Gastroesophageal sphincter (tissue), 3 donors: ENCODE measurements around the gene PPP2R5C.
A peak's percentile ranks its signal among the peaks of the same experiment; 100 is the strongest.

ENCODE experiments used
- EP300 ChIP-seq: sonication (generic); formaldehyde crosslinking; IDR thresholded peaks from one replicate; pipeline ENCODE4 v1.6.1; 2017; ENCODE audit warnings: antibody characterized with exemption, mild to moderate bottlenecking
- POLR2A ChIP-seq, 2 donors: fragments of 450-650 bp; IDR thresholded peaks; one replicate each; pipeline ENCODE4 v1.6.1; 2017; ENCODE audit warnings: antibody characterized with exemption in 2 of 2, mild to moderate bottlenecking in 2 of 2, moderate library complexity in 1 of 2
- POLR2AphosphoS5 ChIP-seq: sonication (generic); formaldehyde crosslinking; IDR thresholded peaks from one replicate; pipeline ENCODE4 v1.6.1; 2017; ENCODE audit warnings: antibody characterized with exemption
- TF ChIP-seq, protein P1 (sequence below), 4 experiments: fragments of 200-600 bp in 2 of 4; fragments of 450-650 bp in 2 of 4; sonication (generic) in 1 of 4; IDR thresholded peaks; one replicate each; pipeline ENCODE4 v1.5.1; 2017 to 2019; ENCODE audit warnings: antibody characterized with exemption in 4 of 4, mild to moderate bottlenecking in 2 of 4, moderate library complexity in 2 of 4

DNA sequence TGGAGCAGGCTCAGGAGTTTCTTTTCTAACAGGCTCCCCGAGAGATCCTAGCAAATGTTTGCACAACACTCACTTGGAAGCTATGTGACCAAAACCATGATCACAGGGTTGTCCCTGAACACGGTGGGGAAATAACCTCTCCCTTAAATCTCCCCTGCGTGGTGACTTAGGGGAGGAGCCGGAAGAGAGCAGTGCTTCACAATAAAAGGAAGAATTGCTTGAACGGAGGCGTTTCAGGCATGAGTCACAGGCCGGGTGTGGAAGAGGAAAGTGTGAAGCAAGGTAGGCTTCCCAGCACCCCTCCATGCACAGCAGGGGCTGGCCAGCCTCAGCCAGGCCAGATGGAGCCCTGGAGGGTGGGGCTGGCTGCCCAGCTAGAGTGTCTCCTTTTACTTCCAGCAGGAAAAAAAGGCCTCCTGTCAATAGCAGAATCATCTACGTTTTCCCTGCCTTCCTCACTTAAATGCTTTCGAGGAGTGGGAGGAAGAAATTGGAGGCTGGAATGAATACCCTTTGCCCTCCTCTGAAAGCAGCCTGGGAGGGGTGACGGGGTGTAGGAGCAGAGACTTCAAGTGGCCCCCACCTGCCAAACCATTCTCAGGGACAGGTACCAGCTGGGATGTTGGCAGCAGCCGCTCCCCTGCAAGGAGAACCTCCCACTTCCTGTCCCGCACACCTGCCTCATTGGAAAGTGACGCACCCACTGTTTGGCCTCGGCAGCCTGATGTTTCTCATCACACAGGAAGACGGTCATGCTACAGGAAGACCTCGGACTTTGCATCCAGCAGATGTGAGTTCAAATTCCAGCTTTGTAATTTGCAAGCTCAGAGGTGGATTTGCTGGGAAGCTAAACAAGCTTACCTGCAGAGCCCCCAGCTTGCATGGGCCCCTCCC is 30.1 kb upstream of the PPP2R5C start:
- TF ChIP-seq, protein P1, sequence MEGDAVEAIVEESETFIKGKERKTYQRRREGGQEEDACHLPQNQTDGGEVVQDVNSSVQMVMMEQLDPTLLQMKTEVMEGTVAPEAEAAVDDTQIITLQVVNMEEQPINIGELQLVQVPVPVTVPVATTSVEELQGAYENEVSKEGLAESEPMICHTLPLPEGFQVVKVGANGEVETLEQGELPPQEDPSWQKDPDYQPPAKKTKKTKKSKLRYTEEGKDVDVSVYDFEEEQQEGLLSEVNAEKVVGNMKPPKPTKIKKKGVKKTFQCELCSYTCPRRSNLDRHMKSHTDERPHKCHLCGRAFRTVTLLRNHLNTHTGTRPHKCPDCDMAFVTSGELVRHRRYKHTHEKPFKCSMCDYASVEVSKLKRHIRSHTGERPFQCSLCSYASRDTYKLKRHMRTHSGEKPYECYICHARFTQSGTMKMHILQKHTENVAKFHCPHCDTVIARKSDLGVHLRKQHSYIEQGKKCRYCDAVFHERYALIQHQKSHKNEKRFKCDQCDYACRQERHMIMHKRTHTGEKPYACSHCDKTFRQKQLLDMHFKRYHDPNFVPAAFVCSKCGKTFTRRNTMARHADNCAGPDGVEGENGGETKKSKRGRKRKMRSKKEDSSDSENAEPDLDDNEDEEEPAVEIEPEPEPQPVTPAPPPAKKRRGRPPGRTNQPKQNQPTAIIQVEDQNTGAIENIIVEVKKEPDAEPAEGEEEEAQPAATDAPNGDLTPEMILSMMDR (IDR thresholded peaks at IDR 0.05), result no peak
- TF ChIP-seq POLR2A (IDR thresholded peaks at IDR 0.05) (no peak), POLR2AphosphoS5 (peak; percentile 15), EP300 (no peak)
